Effector CD8-positive, alpha-beta T cell (primary cell): Measurements from ENCODE around the gene MYO18B.
"Not testable (repeated sequence)": the region's sequence is repeated elsewhere in the genome, so short reads cannot be mapped to it uniquely, and the experiment has no call there.

Source experiments
- DNase-seq: peaks from one replicate; lab custom pipeline; 2025; lab: John Stamatoyannopoulos, UW

MYO18B gene

DNA sequence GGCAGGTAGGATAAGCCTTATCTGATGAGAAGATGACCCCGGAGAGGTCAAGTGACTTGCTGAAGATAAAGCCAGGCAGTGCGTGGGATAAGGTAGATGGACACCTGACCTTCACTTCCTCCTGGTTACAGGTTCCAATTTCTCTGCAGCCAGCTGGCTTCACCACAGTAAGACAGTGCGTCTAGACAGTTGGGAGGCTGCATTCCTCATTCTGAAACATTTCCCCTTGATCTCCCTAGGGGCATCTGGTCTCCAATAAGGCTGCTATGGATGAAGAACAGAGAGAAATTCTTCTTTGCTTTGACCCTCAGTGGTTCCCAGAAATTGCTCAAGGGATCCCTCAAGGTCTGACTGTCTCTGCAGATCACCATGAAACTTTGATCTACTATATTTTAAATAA lies 211.3 kb downstream of the MYO18B start:
- no peak for DNase-seq

DNA sequence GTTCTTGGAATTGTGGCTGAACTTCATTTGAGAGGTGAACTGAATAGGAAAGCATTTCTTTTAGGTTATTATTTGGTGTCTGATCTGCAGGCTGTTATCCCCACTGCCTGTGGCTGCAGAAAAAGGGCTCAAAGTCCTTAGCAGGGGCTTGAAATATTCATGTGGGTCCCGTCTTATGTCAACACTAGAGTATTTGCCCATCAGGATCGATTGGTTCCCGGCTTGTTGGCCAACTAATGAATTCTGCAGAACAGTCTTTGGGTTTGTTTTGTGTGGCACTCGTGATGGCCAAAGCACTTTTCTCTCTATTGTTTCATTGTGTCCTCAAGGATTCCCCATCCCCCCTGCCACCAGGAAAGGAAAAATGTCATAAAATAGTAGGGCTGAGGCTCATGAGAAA lies 211.9 kb downstream of the MYO18B start:
- DNase-seq = no peak

DNA sequence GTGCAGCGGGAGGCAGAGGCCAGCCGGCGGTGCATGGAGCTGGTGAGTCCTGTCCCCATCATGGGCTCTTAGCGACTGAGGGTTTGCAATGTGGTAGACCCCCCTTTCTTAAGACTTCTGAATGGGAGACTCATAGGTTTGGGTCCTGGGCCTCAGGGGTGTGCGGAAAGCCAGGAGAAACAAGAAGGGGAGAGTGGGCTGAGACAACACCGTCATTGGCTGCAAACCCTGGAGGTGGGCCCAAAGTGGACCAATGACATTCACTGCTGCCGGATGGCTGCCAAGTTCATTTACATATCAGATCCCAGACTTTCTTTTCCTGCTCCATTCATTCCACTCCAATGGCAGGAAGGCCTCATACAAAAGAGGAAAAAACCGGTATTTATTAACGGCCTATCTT lies 213.3 kb downstream of the MYO18B start:
- DNase-seq = no peak

DNA sequence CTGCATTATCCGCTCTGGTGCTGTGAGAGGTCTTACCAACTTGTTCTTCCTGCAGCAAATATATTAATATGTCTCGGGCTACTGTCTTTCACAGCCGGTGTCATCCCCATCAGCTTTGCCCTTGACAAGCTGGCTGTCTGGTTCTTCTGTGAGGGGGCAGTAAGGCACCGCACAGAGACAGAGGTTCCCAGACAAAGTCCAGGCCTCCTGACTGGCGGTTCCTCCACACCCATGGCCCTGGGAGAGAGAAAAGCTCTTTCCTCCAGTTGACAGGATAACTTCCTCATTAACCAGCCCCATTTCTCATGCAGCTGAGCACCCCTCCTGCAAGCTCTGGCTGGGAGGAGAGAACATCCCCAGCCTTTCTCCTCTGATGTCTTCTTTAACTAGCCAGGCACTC lies 214.8 kb downstream of the MYO18B start:
- DNase-seq = no peak

DNA sequence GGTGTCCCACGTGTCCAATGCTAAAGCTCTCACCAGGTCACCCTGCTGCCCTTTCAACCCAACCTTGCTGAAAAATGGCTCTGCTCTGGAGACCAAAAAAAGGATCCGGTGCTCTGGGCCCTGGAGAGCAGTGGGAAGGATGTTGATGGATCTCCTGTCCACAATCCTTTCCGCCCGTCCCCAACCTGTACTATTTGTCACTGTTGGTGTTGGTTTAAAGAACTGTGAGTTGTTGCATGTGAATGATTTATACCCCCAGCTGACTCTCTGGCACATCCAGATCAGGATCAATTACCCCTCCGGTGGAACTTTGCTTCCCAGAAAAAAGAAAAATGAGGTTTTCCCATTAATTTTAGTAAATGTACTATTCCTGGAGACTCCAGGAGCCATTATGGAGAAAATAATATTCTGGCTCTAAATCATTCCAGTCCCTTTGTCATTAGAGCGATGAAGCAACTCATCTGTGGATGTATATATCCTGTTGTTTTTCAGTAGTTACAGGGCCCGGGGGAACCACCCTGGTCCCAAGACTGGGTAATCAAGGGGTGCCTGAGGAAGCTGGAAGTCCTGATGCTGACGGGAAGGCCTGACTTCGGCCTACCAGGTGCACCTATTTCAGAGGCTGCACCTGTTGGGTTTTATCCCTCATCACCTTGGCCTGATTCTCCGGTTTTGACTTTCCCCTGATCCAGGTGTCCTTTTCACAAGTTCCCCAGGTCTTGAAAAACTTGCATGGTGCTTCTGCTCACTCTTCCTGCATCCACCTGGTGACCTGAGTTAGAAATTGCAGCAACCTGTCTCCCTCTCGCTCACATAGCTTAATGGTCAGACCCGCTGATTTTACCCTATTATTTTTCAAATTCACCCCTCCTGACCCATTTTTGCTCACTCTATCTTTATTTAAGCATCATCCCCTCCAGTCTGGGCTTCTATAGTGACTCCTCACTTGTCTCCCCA lies 218.1 kb downstream of the MYO18B start:
- DNase-seq = no peak

DNA sequence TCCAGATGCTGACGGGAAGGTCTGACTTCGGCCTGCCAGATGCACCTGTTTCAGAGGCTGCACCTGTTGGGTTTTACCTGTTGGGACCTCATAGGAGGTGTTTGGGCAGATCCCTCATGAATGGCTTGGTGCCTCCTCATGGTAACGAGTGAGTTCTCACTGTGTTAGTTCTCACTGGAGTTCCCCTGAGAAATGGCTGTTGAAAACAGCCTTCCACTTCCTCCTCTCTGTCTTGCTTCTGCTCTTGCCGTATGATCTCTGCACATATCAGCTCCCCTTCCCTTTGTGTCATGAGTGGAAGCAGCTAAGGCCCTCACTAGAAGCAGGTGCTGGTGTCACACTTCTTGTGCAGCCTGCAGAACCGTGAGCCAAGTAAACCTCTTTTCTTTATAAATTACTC lies 219.7 kb downstream of the MYO18B start:
- no peak for DNase-seq

DNA sequence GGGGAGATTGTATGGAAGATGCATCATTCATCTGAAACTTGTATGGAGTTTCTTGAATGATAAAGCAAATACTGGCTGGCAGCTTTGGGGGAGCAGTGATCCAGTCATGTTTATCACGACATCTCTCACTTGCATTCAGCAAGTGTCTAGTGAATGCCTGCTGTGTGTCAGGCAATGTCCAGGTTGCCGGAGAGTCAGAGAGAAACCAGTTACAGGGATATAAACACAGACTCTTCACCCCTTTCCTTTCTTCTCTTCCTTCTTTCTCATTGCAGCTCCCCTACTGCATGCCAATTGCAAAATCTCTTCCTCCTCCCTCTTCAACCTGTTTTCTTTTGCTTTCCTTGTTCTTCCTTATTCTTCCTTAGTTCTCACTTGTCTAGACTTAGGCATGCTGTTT lies 220.7 kb downstream of the MYO18B start:
- DNase-seq = no peak

DNA sequence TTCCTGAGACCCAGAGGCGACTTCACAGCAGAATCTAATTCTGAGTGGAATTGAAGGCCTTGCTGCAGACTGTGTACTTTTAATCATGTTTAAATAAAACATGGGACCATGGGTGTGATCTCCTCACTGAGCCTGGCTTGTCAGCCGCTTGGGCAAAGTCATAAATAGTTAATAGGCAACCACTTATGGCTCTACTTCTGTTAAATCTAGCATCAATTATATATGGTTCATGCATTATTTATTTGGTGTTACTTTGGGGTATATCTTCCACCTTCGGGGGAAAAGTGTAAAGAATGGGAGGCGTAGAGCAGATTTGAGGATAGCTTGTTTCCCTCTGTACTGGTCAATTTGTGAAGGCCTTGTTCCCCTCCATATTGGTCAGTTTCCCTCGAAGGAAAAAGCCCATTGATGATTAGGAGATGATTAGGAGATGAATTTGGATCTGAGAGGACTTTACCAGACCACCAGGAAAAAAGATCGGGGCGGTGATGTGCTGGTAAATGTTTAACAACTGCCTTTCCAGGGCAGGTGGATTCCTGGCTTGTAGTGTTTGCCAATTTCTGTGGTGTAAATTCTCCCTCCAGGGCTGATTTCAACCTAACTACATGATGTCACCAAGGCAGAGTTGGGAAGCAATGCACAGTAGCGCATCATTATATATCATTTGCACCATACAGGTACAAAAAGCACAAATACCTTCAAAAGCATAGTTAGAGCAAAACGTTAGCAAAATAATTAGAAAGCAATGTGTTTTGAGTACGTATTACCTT lies 223.2 kb downstream of the MYO18B start:
- DNase-seq = no peak

DNA sequence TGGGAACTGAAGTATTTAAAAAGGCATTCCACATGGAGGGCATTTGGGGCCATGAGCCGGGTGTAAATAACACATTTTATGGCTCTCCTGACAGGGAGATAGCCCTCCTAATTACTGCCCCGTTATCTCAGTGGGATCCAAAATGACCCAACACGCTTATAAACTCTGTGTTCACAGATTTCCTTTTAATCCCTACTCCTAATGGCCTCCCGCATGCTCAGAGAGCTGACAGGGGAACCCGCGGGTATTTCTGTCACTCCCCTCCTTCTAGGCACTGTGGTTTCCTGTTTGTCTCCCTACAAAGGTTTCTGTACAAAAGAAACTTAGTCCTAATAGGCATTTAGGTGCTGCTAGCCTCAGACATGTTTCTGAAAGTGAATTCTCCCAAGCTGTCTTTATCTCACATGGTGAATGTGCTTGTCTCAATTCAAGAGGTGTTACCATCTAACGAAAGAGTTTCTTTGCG lies 224.5 kb downstream of the MYO18B start:
- no peak for DNase-seq

DNA sequence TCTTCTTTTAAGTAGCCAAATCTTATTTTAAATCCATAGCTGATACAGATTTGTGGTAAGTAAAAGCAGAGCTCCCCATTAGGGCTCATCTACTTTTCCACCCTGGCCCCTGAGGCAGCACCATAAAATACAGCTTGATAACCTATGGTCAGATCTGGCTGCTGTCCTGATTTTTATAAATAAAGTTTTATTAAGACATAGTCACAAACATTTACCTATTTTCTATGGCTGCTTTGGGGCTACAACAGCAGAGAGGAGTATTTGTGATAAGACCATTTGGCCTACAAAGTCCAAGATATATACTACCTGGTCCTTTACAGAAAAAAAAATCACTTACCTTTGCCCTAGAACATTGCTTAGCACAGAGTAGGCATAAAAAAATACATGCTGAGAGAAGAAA lies 227.3 kb downstream of the MYO18B start:
- no peak for DNase-seq

DNA sequence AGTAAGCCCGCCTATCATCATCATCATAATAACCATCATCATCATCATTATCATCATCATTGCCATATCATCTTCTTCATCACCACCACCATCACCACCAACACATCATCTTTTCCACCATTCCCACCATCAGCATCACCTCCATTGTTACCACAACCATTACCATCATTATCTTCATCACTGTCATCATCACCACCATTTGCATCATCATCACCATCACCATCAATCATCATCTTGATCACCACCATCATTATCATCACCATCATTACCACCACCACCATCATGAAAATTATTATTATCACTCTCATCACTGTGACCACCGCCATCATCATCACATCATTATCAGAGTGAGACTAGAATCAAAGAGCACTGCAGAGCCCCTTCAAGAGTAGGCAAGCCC lies 227.9 kb downstream of the MYO18B start:
- DNase-seq = no peak

DNA sequence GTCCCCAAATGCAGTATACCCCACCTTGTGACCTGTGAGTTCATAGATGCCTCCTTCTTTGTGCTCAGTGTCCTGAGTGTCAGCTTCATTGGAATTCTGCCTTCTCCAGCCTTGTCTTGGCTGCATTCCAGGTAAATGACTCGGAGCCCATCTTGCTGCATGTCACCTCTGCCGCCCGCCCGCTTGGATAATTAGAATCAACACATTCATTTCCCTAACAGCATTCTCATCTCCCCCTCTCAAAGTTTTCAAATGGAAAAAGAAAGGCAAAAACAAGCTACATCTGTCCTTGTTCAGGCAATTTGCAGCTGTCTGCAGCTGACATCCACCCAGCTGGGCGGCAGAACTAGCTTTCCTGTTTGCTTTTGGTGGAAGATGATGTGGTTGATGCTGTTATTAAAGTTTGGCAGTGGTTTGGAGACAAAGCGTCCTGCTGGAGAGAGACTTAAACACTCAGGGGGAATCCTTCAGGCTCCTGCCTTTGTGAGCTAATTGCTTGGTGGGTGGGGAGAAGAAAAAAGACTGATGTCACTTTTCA lies 228.5 kb downstream of the MYO18B start:
- no peak for DNase-seq

DNA sequence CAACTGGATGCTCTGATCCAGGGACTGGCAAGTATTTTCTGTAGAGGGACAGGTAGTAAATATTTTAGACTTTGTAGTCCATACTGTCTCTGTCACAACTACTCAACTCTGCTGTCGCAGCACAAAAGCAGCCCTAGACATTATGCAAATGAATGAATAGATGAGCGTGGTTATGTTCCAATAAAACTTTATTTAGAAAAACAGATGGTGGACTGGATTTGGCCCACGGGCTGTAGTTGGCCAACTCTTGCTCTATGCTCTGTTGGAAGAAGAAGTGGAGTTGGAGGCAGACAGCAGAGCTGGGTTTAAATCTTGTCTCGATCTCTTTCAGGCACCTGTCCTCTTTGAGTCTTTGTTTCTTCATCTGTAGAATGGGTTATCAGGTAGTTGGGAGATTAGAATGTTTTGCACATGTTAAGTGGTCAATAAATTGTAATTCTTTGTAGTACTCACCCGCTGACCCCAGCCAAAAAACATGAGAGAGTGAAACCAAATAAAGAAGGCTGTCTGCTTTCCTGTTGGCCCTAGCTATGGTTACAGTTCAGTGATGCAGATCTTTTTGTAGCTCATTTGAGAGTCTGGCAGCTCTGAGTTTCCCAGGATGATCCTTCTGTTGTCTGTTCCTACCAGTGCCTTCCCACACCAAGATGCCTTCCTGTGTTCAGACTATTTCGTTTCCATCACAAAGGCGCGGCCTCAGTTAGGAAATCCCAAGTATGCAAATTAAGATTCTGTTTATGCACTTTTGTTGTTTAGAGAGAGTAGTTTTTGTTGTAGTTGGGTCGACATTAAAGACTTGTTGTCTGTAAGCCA lies 229.2 kb downstream of the MYO18B start:
- DNase-seq = no peak

DNA sequence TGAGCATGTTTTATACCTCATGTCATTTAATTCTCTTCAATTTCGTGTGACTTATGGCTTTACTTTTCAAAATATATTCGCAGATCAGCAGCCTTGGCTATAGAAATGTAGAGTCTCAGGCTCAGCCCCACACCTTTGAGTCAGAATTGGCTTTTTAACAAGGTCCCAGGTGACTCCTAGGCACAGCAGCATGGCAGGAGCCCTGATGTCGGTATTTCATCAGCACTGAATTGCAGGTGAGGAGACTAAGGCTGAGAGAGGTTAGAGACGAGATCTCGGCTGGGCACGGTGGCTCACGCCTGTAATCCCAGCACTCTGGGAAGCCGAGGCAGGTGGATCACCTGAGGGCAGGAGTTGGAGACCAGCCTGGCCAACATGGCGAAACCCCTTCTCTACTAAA lies 230.4 kb downstream of the MYO18B start:
- no peak for DNase-seq

DNA sequence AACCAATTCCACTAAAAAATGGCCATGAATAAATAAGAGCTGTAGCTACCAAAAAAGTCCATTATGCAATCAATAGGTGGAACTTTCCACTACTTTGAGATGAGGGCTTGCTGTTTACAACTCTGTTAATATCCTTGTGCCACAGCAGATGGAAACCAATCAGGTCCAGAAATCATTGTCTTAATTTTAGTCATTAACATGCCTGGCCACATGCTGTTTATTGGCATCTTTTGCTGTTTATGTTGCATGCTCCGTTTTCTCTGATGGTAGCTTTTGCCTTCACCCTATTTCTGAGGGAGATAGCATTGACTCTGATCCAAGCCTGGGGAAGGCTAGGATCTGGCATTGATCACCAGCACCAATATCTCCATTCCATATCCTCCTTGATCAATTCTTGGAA lies 234.4 kb downstream of the MYO18B start:
- DNase-seq = no peak

DNA sequence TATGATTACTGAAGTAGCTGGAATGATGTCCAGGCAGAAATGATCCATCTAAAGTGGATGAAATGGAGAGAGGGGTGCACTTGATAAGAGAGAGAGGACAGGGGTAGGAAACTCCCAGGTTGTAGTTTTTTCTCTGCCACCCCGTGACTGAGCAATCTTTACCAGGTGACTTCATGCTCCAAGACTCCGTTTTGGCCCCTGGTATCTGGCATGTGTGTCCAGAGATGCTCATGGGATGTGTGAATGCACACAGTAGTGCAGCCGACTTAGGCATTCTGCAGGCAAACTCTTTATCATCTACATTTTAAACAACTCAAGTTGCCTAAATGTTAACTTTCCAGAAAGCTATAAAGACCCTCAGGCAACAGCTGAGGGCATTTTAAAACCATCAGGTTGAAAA lies 238.0 kb downstream of the MYO18B start:
- DNase-seq = no peak

DNA sequence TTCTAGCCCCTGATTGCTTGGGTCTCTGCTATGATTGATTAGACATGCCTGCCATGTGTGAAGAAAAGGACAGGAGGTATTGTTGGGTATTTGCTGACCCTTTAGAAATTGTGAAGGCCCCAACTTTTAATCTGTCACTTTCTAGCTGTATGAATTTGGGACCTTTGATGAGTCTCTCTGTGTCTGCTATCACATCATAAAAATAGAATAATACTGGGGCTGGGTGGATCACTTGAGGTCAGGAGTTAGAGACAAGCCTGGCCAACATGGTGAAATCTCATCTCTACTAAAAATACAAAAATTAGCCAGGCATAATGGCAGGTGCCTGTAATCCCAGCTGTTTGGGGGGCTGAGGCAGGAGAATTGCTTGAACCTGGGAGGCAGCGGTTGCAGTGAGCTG lies 242.9 kb downstream of the MYO18B start:
- not testable (repeated sequence) for DNase-seq

DNA sequence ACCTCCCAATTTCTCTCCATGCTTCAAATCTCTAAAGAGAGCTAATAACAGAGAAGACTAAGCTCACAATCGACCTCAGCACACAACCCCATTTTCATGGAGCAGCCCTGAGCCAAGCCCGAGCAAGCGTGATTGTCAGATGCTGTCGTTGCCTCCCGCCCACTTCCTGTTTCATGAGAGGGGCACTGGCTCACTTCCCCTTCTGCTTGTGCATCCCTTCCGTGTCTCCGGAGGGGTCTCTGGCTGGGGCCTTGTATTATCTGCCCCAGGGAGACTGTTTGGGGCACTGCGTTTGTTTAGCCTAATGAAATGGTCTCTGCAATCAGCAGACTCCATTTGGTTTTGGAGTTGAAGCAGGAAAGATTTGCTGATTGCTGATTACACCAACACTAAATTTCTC lies 246.0 kb downstream of the MYO18B start:
- DNase-seq = no peak

DNA sequence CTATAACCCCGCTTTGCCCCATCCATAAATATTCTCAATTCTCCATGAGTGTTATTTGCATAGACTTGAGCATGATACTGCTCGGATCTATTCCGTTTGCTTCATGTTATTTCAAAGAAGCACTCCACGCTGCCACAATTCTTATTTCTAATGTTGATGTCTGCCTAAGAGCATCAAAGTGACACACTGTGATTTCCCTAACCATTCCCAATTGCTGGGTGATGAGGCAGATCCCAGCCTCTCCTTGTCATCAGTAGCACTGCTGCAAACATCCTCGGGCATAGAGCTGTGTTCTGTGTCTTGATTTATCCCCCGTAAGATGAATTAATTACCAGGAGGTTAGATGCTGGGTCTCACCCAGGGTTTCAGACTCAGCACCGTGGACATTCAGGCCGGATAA lies 249.0 kb downstream of the MYO18B start:
- DNase-seq = no peak

DNA sequence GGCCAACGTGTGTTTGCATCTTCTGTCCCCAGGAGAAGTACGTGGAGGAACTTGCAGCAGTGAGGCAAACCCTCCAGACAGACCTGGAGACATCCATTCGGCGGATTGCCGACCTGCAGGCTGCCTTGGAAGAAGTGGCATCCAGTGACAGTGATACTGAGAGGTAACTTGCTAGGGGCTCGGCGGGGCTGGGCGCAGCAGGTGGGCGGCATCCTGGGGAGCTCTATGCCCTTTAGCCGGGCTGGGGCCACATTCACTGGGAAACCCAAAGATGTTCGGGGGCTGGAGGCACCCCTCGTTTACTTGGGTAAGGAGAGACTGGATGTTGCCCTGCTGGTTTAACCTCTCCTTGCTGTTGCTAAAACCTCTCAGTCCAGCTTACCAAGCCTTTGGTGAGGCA lies 250.3 kb downstream of the MYO18B start:
- no peak for DNase-seq

DNA sequence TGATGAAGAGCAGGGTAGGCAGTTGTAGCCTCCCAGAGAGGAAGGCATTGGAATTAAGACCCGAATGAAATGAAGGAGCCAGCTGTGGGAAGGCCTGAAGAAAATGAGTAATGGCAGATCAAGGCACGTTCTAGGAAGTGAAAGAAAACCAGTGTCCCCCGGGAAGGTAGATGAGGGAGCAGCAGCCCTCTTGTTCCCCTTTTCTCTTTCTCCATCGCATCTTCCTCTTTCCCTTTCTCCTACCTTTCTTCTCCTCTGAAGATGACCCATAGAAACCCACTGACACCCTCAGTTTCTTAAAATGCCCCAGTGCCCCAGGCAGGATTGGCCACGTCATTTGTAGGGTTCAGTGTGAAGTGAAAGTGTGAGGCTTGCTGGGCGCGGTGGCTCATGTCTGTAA lies 254.7 kb downstream of the MYO18B start:
- no peak for DNase-seq
